Endodermal cell (in vitro differentiated cells): ENCODE data around the gene SYT2. TPM values are rescaled to one million over a fixed set of nuclear protein-coding genes. Genes with fewer than 3 reads are reported as not detected.
A peak's percentile ranks its signal among the peaks of the same experiment; 100 is the strongest.
"Not testable (repeated sequence)": the region's sequence is repeated elsewhere in the genome, so short reads cannot be mapped to it uniquely, and the experiment has no call there.

Experiments used
- DNase-seq: peaks from one replicate; pipeline ENCODE4 v3.0.0-alpha.2; 2017
- H3K27ac ChIP-seq: 2 replicates; pipeline ENCODE4 v1.5.1; 2013; ENCODE audit warnings: mild to moderate bottlenecking, low read depth, low read length, moderate library complexity
- H3K27me3 ChIP-seq: 2 replicates; pipeline ENCODE4 v1.6.1; 2013; ENCODE audit warnings: mild to moderate bottlenecking, low read length, moderate library complexity; ENCODE audit not compliant: insufficient read depth, control insufficient read depth, poor library complexity, severe bottlenecking
- H3K36me3 ChIP-seq: 2 replicates; pipeline ENCODE4 v1.7.0; 2013; ENCODE audit warnings: mild to moderate bottlenecking, low read length, moderate library complexity; ENCODE audit not compliant: control insufficient read depth, insufficient read depth
- H3K4me1 ChIP-seq: one replicate; pipeline ENCODE4 v1.7.0; 2013; ENCODE audit warnings: low read length; ENCODE audit not compliant: control insufficient read depth, insufficient read depth
- H3K4me3 ChIP-seq: 2 replicates; pipeline ENCODE4 v1.5.1; 2013; ENCODE audit warnings: mild to moderate bottlenecking, low read length, moderate library complexity
- H3K9ac ChIP-seq: 2 replicates; pipeline ENCODE4 v1.6.1; 2013; ENCODE audit warnings: mild to moderate bottlenecking, low read length, moderate library complexity; ENCODE audit not compliant: poor library complexity, severe bottlenecking; ENCODE audit errors: extremely low read depth
- H3K9me3 ChIP-seq: 2 replicates; pipeline ENCODE4 v1.6.1; 2013; ENCODE audit warnings: mild to moderate bottlenecking, low read length, moderate library complexity; ENCODE audit not compliant: control insufficient read depth
- H3K27ac Mint-ChIP-seq: 2 replicates; pipeline ENCODE4 v1.8.0; 2020; ENCODE audit warnings: mixed read lengths
- H3K27me3 Mint-ChIP-seq: 2 replicates; pipeline ENCODE4 v1.8.0; 2021; ENCODE audit warnings: mild to moderate bottlenecking, mixed read lengths; ENCODE audit not compliant: insufficient read depth
- H3K36me3 Mint-ChIP-seq: 2 replicates; pipeline ENCODE4 v1.8.0; 2020; ENCODE audit warnings: low read depth, mixed read lengths
- H3K4me1 Mint-ChIP-seq: 2 replicates; pipeline ENCODE4 v1.8.0; 2020; ENCODE audit warnings: mixed read lengths
- H3K4me3 Mint-ChIP-seq: 2 replicates; pipeline ENCODE4 v1.8.0; 2020; ENCODE audit warnings: mild to moderate bottlenecking, moderate library complexity, mixed read lengths
- H3K9me3 Mint-ChIP-seq: 2 replicates; pipeline ENCODE4 v1.8.0; 2020; ENCODE audit warnings: mild to moderate bottlenecking, mixed read lengths
- CTCF ChIP-seq: fragments of 200-600 bp; sonication (generic); conservative IDR thresholded peaks from 2 replicates; pipeline ENCODE4 v1.5.0; 2021; ENCODE audit warnings: antibody characterized with exemption, mild to moderate bottlenecking
- WGBS, 2 experiments: methylation state at CpG; one replicate each; pipeline versions ENCODE4 v1.1.5 to v1.1.7; 2013; ENCODE audit warnings: missing lambda C conversion rate in 2 of 2, mixed read lengths in 1 of 2; ENCODE audit not compliant: insufficient coverage in 1 of 2, insufficient read length in 1 of 2; 5-methylcytosine and 5-hydroxymethylcytosine counted together
- total RNA-seq, 2 donors: library from RNA; stranded (reverse); fragmentation: NEBNext Ultra II Directional in 1 of 2; extraction: Animal tissue kit (Norgen Biotek cat#: 25700) in 1 of 2; gene quantifications; 2 replicates in 1 of 2; 3 replicates in 1 of 2; pipeline ENCODE4 v1.2.1, GENCODE V29; 2021

The SYT2 gene
- total RNA-seq, 2 donors from 2014 or later, result 2.9 to 4.4 TPM

GRCh38 chr1:202561240-202561639 is 149.0 kb downstream of the SYT2 start:
- Histone ChIP-seq H3K36me3 (no peaks in the 10 kb centered on the region), H3K27me3 (peaks cover 13% of the 10 kb centered on the region), H3K9me3 (no peaks in the 10 kb centered on the region), H3K9ac (no peak overlapping the region), H3K4me3 (no peak overlapping the region), H3K27ac (no peak overlapping the region), H3K4me1 (peaks cover 6% of the 10 kb centered on the region)
- 67% methylated on average over 1 of the region's 1 CpG; no CpG with 5 or more reads in 1 of the 2 experiments for whole genome bisulfite sequencing, 2 experiments
- DNase-seq, result no peak
- Mint-ChIP-seq H3K27ac (no peak overlapping the region), H3K36me3 (peaks cover 4% of the 10 kb centered on the region), H3K4me1 (peaks cover 37% of the 10 kb centered on the region), H3K4me3 (no peak overlapping the region), H3K9me3 (no peaks in the 10 kb centered on the region), H3K27me3 (peaks cover 9% of the 10 kb centered on the region)
- no peak for TF ChIP-seq CTCF

- H3K36me3 Mint-ChIP-seq, DNase-seq, H3K9me3 ChIP-seq, H3K4me1 ChIP-seq, H3K4me3 ChIP-seq, H3K9ac ChIP-seq, H3K4me3 Mint-ChIP-seq, H3K36me3 ChIP-seq, H3K27ac Mint-ChIP-seq, H3K27ac ChIP-seq, H3K9me3 Mint-ChIP-seq, H3K27me3 Mint-ChIP-seq: not testable (repeated sequence)
- WGBS, 2 experiments, result 87 to 100% methylated on average over 1 of the region's 1 CpG
- peaks cover 13% of the 10 kb centered on the region for H3K27me3 ChIP-seq
- H3K4me1 Mint-ChIP-seq, result peaks cover 43% of the 10 kb centered on the region
Measured at GRCh38 chr1:202557662-202558061, 152.6 kb downstream of the SYT2 start.

GRCh38 chr1:202556037-202556436 is 154.2 kb downstream of the SYT2 start:
- not testable (repeated sequence) for H3K4me1 ChIP-seq, H3K4me3 Mint-ChIP-seq, H3K27me3 Mint-ChIP-seq, H3K9me3 Mint-ChIP-seq, H3K36me3 Mint-ChIP-seq, H3K9ac ChIP-seq, H3K4me3 ChIP-seq, H3K36me3 ChIP-seq, H3K9me3 ChIP-seq, H3K27ac Mint-ChIP-seq, H3K27ac ChIP-seq, DNase-seq
- H3K4me1 Mint-ChIP-seq, result peaks cover 42% of the 10 kb centered on the region
- peaks cover 13% of the 10 kb centered on the region for H3K27me3 ChIP-seq
- WGBS, 2 experiments, result 93 to 100% methylated on average over 2 to 4 of the region's 4 CpGs

- not testable (repeated sequence) for H3K27me3 Mint-ChIP-seq, H3K9me3 Mint-ChIP-seq, H3K4me3 Mint-ChIP-seq, H3K4me3 ChIP-seq, H3K27me3 ChIP-seq, H3K9ac ChIP-seq, H3K36me3 ChIP-seq, H3K9me3 ChIP-seq, DNase-seq, H3K36me3 Mint-ChIP-seq, H3K27ac ChIP-seq, H3K4me1 ChIP-seq
- 87 to 94% methylated on average over 2 to 4 of the region's 4 CpGs for WGBS, 2 experiments
- Mint-ChIP-seq H3K4me1 (peaks cover 42% of the 10 kb centered on the region), H3K27ac (peak overlapping the region; percentile 60)
Measured at GRCh38 chr1:202554619-202555018, 155.6 kb downstream of the SYT2 start.
